Kidney (tissue), 14 donors: ENCODE measurements around the gene NOL4L. TPM values are rescaled to one million over a fixed set of nuclear protein-coding genes. Genes with fewer than 3 reads are reported as not detected.

Source experiments
- DNase-seq, 5 donors: peaks; one replicate each; pipeline ENCODE4 v3.0.0-alpha.2; 2013 to 2020
- FAIRE-seq: peaks from 2 replicates; lab custom pipeline; 2012; peaks lifted over from hg19 to GRCh38; lab: Jason Lieb, UNC
- H3K27ac ChIP-seq, 2 donors: one replicate each; pipeline ENCODE4 v1.7.0; 2013; ENCODE audit warnings: low read depth in 2 of 2, low read length in 2 of 2, inconsistent platforms in 1 of 2
- H3K27me3 ChIP-seq: one replicate; pipeline ENCODE4 v1.7.1; 2013; ENCODE audit warnings: low read length, inconsistent platforms; ENCODE audit not compliant: control insufficient read depth, insufficient read depth
- H3K36me3 ChIP-seq, 3 donors: one replicate each; pipeline versions ENCODE4 v1.7.0 to v1.7.1; 2013; ENCODE audit warnings: low read length in 3 of 3, control low read depth in 1 of 3, inconsistent platforms in 1 of 3; ENCODE audit not compliant: insufficient read depth in 3 of 3, control insufficient read depth in 2 of 3
- H3K4me1 ChIP-seq, 3 donors: one replicate each; pipeline versions ENCODE4 v1.7.0 to v1.7.1; 2013; ENCODE audit warnings: low read length in 3 of 3, inconsistent platforms in 1 of 3, low read depth in 1 of 3; ENCODE audit not compliant: control insufficient read depth in 2 of 3, insufficient read depth in 2 of 3
- H3K4me3 ChIP-seq, 3 donors: one replicate each; pipeline versions ENCODE4 v1.7.0 to v1.8.1; 2013; ENCODE audit warnings: low read length in 3 of 3, control low read depth in 1 of 3, inconsistent platforms in 1 of 3
- H3K9ac ChIP-seq, 3 donors: one replicate each; pipeline versions ENCODE4 v1.7.0 to v1.7.1; 2013; ENCODE audit warnings: low read length in 3 of 3, control low read depth in 1 of 3, inconsistent platforms in 1 of 3
- H3K9me3 ChIP-seq, 3 donors: one replicate each; pipeline versions ENCODE4 v1.7.0 to v1.7.1; 2013; ENCODE audit warnings: low read length in 3 of 3, control low read depth in 1 of 3, inconsistent platforms in 1 of 3; ENCODE audit not compliant: control insufficient read depth in 2 of 3, insufficient read depth in 1 of 3
- intact Hi-C: fragments of 100-400 bp; cut with DNase I; formaldehyde crosslinking; loops from one replicate; pipeline ENCODE4 v1.11.1; 2022
- polyA plus RNA-seq: library from polyadenylated mRNA; stranded (reverse); fragments of 350-450 nt; fragmentation: Illumina TruSeq; extraction: RNeasy Lipid Tissue Mini Kit (QIAGEN cat#74804); gene quantifications from one replicate; pipeline ENCODE4 v1.2.3, GENCODE V29; 2014; ENCODE audit warnings: low read depth, low replicate concordance; ENCODE audit not compliant: insufficient read depth
- total RNA-seq: library from RNA; stranded (reverse); fragmentation: NEBNext Ultra II Directional; extraction: Animal tissue kit (Norgen Biotek cat#: 25700); gene quantifications from one replicate; pipeline ENCODE4 v1.2.1, GENCODE V29; 2021
- TF ChIP-seq, protein P1 (sequence below): IDR thresholded peaks from 3 replicates; pipeline ENCODE4 v1.5.1; 2012; ENCODE audit warnings: mild to moderate bottlenecking, moderate library complexity, borderline replicate concordance; ENCODE audit not compliant: insufficient read depth; ENCODE audit errors: extremely low read depth
- donor health status: control.
- donor health status: control.
- donor health status: control.
- donor health status: control.
- donor health status: control.
- donor health status: DM: yes; HTN: yes; CAD: no.
- donor health status: Normal renal cell carcinoma (clear cell type).

NOL4L gene
- total and polyA plus RNA-seq, 2 donors from 2014 or later = 14.1 to 19.4 TPM

GRCh38 chr20:32599783-32600340, 14.7 kb upstream of the NOL4L start:
- TF ChIP-seq, protein P1, sequence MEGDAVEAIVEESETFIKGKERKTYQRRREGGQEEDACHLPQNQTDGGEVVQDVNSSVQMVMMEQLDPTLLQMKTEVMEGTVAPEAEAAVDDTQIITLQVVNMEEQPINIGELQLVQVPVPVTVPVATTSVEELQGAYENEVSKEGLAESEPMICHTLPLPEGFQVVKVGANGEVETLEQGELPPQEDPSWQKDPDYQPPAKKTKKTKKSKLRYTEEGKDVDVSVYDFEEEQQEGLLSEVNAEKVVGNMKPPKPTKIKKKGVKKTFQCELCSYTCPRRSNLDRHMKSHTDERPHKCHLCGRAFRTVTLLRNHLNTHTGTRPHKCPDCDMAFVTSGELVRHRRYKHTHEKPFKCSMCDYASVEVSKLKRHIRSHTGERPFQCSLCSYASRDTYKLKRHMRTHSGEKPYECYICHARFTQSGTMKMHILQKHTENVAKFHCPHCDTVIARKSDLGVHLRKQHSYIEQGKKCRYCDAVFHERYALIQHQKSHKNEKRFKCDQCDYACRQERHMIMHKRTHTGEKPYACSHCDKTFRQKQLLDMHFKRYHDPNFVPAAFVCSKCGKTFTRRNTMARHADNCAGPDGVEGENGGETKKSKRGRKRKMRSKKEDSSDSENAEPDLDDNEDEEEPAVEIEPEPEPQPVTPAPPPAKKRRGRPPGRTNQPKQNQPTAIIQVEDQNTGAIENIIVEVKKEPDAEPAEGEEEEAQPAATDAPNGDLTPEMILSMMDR = no peak
- Histone ChIP-seq H3K27ac (no peak overlapping the region), H3K36me3 (no peaks in the 10 kb centered on the region), H3K9me3 (no peaks in the 10 kb centered on the region), H3K27me3 (peaks cover 2% of the 10 kb centered on the region), H3K4me1 (no peaks in the 10 kb centered on the region), H3K9ac (no peak overlapping the region), H3K4me3 (no peak overlapping the region)
- intact Hi-C loops = no loop called here
- FAIRE-seq = no peak
- no peak for DNase-seq

- no peaks in the 10 kb centered on the region for H3K27me3 ChIP-seq
- no peak for FAIRE-seq
- no peak overlapping the region for H3K9ac ChIP-seq
- H3K36me3 ChIP-seq = no peaks in the 10 kb centered on the region
- no peak overlapping the region for H3K27ac ChIP-seq
- H3K9me3 ChIP-seq = no peaks in the 10 kb centered on the region
- no peaks in the 10 kb centered on the region for H3K4me1 ChIP-seq
- intact Hi-C loops = no loop called here
- H3K4me3 ChIP-seq = no peak overlapping the region
- TF ChIP-seq, protein P1 = no peak
- DNase-seq = no peak
These were observed 13.5 kb upstream of the NOL4L start for GRCh38 chr20:32598606-32599005.

GRCh38 chr20:32597714-32598113, 12.6 kb upstream of the NOL4L start:
- Histone ChIP-seq H3K4me3 (no peak overlapping the region), H3K9me3 (no peaks in the 10 kb centered on the region), H3K27me3 (no peaks in the 10 kb centered on the region), H3K4me1 (no peaks in the 10 kb centered on the region), H3K9ac (no peak overlapping the region), H3K27ac (no peak overlapping the region), H3K36me3 (no peaks in the 10 kb centered on the region)
- intact Hi-C loops = no loop called here
- FAIRE-seq (no peak), DNase-seq (no peak)
- TF ChIP-seq, protein P1 = no peak
